ENCODE data around the gene HTT.

The HTT gene

GRCh38 chr4:3205995-3206394 lies 131.5 kb downstream of the HTT start:
- DNase-seq: no peak

GRCh38 chr4:3206439-3207100 lies 132.1 kb downstream of the HTT start:
- DNase-seq: no peak

GRCh38 chr4:3207531-3208037 lies 133.1 kb downstream of the HTT start:
- no peak for DNase-seq

GRCh38 chr4:3208826-3209225 lies 134.3 kb downstream of the HTT start:
- DNase-seq: no peak

GRCh38 chr4:3209551-3210325 lies 135.3 kb downstream of the HTT start:
- DNase-seq: no peak

- DNase-seq: no peak
Measured at GRCh38 chr4:3210467-3210866, 136.0 kb downstream of the HTT start.

DNA sequence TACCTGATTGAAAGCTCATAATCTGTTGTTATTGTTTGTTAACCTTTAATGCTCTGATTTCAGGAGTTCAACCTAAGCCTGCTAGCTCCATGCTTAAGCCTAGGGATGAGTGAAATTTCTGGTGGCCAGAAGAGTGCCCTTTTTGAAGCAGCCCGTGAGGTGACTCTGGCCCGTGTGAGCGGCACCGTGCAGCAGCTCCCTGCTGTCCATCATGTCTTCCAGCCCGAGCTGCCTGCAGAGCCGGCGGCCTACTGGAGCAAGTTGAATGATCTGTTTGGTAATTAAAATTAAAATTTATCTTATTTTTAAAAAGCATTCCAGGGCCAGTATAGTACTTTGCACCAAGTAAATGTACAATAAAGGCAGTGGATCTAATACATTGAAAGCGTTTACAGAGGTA lies 137.4 kb downstream of the HTT start:
- DNase-seq: no peak

GRCh38 chr4:3212391-3213105 lies 138.1 kb downstream of the HTT start:
- no peak for DNase-seq

- DNase-seq: no peak
Measured at GRCh38 chr4:3213106-3213425, 138.6 kb downstream of the HTT start.

- no peak for DNase-seq
Measured at GRCh38 chr4:3213661-3214250, 139.3 kb downstream of the HTT start.

- DNase-seq: no peak
Measured at GRCh38 chr4:3215256-3215655, 140.8 kb downstream of the HTT start.

GRCh38 chr4:3215733-3216132 lies 141.3 kb downstream of the HTT start:
- no peak for DNase-seq

DNA sequence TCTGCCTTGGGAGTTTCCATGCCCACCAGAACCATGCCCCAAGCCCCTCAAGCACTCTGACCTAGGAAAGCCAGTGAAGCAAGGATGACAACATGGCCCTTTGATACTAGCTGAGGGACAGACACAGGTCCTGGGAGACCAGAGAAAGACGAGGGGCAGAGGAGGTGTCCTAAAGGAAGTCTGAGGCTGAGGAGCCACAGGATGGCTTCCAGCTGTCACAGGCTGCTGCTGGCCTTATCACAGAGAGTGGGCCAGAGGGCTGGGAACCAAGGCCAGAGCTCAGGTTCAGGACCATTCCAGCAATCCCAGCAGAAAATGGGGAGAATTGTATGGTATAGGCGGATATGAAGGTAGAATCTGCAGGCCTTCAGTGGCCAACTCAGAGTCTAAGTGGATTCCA lies 142.8 kb downstream of the HTT start:
- no peak for DNase-seq

GRCh38 chr4:3217771-3218170 lies 143.3 kb downstream of the HTT start:
- DNase-seq: no peak

- no peak for DNase-seq
Measured at GRCh38 chr4:3218824-3219760, 144.6 kb downstream of the HTT start.

GRCh38 chr4:3219761-3220475 lies 145.4 kb downstream of the HTT start:
- no peak for DNase-seq

DNA sequence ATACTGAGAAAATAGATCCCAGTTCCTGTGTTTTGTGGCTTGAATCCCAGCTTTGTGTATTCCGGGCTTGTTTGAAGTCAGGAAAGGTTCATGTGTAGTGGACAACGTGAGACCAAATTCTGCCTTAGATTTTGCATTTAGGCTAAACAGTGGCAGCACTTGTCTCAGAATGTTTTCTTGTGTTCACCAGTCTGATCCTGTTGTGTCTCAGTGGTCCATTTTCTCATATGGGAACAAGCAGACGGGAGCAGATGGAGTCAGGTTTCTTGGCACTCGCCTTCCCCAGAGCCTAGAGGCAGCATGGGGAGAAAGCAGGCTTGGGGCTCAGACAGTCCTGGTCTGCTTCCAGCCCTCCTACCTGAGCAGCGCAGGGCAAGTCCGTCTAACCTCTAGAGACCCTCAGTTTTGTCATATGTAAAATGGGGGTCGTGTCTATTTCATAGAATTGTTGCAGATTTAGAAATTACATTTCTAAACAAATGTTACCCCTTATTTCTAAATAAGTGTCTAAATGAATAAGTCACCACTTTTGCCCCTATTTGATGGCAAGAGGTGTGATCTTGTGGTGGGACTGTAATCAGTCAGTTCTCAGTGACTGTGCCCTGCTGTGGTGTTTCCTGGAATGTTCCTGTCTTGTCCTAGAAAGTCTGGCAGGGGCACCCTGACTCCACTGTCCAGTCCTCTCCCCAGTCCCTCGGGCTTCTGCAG lies 146.1 kb downstream of the HTT start:
- DNase-seq: no peak

- no peak for DNase-seq
Measured at GRCh38 chr4:3221184-3221494, 146.7 kb downstream of the HTT start.

GRCh38 chr4:3221996-3222395 lies 147.5 kb downstream of the HTT start:
- no peak for DNase-seq

- DNase-seq: no peak
Measured at GRCh38 chr4:3223346-3223745, 148.9 kb downstream of the HTT start.

All from NCI-H526 treated with DMSO at 0.1 percent for 48 hours (cell line).